Measurements from ENCODE around the gene TH. TPM values are rescaled to one million over a fixed set of nuclear protein-coding genes. Genes with fewer than 3 reads are reported as not detected.

The TH gene
- total and polyA plus RNA-seq, 2 experiments from 2014 or later: 0.34 TPM; not detected in 1

DNA sequence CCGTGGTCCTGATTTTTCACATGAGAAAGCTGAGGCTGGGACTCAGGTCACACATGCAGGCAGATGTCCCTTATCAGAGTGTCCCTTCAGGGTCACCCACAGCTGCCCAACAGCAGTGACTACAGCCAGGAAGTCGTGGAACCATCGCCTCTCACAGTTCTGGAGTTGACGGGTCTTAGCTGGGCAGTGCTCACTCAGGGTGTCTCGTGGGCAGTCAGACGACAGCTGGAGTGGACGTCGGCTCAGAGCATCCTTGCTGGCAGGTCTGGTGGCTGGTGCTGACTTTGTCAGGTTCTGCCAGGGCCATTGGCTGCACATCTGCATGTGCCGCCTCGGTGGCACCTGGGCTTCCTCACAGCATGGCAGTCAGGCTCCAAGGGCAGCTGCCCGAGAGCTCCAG is 35.6 kb upstream of the TH start:
- H3K36me3 ChIP-seq (ENCODE audit: insufficient read depth): no peaks in the 10 kb centered on the region
- no peak overlapping the region for H3K4me2 ChIP-seq
- H3K27me3 Mint-ChIP-seq (ENCODE audit: insufficient read depth, low read depth, poor library complexity): peaks cover 14% of the 10 kb centered on the region
- H3K27ac Mint-ChIP-seq: no peak overlapping the region
- H2AFZ ChIP-seq: no peak overlapping the region
- no peaks in the 10 kb centered on the region for H3K36me3 Mint-ChIP-seq (ENCODE audit: low read depth)
- H3K79me2 ChIP-seq (replicated peaks; ENCODE audit: insufficient read depth): no peaks in the 10 kb centered on the region
- H4K20me1 ChIP-seq (replicated peaks; ENCODE audit: insufficient read depth): no peaks in the 10 kb centered on the region
- peaks cover 3% of the 10 kb centered on the region; the same call in 1 of the 3 replicates for H3K9me3 Mint-ChIP-seq
- H3K4me1 Mint-ChIP-seq: peaks cover 1% of the 10 kb centered on the region; the same call in 2 of the 3 replicates
- DNase-seq (ENCODE audit: low spot score): no peak
- H3K4me3 Mint-ChIP-seq: no peak overlapping the region
- no peaks in the 10 kb centered on the region for H3K27me3 ChIP-seq (ENCODE audit: insufficient read depth)
- TF ChIP-seq STAT1 (IDR thresholded peaks at IDR 0.05; ENCODE audit: unreplicated experiment): no peak
- TF ChIP-seq, protein P1, sequence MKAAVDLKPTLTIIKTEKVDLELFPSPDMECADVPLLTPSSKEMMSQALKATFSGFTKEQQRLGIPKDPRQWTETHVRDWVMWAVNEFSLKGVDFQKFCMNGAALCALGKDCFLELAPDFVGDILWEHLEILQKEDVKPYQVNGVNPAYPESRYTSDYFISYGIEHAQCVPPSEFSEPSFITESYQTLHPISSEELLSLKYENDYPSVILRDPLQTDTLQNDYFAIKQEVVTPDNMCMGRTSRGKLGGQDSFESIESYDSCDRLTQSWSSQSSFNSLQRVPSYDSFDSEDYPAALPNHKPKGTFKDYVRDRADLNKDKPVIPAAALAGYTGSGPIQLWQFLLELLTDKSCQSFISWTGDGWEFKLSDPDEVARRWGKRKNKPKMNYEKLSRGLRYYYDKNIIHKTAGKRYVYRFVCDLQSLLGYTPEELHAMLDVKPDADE (IDR thresholded peaks at IDR 0.05): no peak
- no peak for TF ChIP-seq JUNB (IDR thresholded peaks at IDR 0.05; ENCODE audit: unreplicated experiment)
- TF ChIP-seq, protein P2, sequence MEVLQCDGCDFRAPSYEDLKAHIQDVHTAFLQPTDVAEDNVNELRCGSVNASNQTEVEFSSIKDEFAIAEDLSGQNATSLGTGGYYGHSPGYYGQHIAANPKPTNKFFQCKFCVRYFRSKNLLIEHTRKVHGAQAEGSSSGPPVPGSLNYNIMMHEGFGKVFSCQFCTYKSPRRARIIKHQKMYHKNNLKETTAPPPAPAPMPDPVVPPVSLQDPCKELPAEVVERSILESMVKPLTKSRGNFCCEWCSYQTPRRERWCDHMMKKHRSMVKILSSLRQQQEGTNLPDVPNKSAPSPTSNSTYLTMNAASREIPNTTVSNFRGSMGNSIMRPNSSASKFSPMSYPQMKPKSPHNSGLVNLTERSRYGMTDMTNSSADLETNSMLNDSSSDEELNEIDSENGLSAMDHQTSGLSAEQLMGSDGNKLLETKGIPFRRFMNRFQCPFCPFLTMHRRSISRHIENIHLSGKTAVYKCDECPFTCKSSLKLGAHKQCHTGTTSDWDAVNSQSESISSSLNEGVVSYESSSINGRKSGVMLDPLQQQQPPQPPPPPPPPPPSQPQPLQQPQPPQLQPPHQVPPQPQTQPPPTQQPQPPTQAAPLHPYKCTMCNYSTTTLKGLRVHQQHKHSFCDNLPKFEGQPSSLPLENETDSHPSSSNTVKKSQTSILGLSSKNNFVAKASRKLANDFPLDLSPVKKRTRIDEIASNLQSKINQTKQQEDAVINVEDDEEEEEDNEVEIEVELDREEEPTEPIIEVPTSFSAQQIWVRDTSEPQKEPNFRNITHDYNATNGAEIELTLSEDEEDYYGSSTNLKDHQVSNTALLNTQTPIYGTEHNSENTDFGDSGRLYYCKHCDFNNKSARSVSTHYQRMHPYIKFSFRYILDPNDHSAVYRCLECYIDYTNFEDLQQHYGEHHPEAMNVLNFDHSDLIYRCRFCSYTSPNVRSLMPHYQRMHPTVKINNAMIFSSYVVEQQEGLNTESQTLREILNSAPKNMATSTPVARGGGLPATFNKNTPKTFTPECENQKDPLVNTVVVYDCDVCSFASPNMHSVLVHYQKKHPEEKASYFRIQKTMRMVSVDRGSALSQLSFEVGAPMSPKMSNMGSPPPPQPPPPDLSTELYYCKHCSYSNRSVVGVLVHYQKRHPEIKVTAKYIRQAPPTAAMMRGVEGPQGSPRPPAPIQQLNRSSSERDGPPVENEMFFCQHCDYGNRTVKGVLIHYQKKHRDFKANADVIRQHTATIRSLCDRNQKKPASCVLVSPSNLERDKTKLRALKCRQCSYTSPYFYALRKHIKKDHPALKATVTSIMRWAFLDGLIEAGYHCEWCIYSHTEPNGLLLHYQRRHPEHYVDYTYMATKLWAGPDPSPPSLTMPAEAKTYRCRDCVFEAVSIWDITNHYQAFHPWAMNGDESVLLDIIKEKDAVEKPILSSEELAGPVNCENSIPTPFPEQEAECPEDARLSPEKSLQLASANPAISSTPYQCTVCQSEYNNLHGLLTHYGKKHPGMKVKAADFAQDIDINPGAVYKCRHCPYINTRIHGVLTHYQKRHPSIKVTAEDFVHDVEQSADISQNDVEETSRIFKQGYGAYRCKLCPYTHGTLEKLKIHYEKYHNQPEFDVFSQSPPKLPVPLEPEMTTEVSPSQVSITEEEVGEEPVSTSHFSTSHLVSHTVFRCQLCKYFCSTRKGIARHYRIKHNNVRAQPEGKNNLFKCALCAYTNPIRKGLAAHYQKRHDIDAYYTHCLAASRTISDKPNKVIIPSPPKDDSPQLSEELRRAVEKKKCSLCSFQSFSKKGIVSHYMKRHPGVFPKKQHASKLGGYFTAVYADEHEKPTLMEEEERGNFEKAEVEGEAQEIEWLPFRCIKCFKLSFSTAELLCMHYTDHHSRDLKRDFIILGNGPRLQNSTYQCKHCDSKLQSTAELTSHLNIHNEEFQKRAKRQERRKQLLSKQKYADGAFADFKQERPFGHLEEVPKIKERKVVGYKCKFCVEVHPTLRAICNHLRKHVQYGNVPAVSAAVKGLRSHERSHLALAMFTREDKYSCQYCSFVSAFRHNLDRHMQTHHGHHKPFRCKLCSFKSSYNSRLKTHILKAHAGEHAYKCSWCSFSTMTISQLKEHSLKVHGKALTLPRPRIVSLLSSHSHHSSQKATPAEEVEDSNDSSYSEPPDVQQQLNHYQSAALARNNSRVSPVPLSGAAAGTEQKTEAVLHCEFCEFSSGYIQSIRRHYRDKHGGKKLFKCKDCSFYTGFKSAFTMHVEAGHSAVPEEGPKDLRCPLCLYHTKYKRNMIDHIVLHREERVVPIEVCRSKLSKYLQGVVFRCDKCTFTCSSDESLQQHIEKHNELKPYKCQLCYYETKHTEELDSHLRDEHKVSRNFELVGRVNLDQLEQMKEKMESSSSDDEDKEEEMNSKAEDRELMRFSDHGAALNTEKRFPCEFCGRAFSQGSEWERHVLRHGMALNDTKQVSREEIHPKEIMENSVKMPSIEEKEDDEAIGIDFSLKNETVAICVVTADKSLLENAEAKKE (CRISPR knock-in tag; IDR thresholded peaks at IDR 0.05): no peak
- TF ChIP-seq EZH2phosphoT487 (IDR thresholded peaks at IDR 0.05; ENCODE audit: unreplicated experiment): no peak
- no peak for TF ChIP-seq ZNF114 (CRISPR knock-in tag; IDR thresholded peaks at IDR 0.05)
- TF ChIP-seq, protein P3, sequence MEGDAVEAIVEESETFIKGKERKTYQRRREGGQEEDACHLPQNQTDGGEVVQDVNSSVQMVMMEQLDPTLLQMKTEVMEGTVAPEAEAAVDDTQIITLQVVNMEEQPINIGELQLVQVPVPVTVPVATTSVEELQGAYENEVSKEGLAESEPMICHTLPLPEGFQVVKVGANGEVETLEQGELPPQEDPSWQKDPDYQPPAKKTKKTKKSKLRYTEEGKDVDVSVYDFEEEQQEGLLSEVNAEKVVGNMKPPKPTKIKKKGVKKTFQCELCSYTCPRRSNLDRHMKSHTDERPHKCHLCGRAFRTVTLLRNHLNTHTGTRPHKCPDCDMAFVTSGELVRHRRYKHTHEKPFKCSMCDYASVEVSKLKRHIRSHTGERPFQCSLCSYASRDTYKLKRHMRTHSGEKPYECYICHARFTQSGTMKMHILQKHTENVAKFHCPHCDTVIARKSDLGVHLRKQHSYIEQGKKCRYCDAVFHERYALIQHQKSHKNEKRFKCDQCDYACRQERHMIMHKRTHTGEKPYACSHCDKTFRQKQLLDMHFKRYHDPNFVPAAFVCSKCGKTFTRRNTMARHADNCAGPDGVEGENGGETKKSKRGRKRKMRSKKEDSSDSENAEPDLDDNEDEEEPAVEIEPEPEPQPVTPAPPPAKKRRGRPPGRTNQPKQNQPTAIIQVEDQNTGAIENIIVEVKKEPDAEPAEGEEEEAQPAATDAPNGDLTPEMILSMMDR (conservative IDR thresholded peaks at IDR 0.05; ENCODE audit: low read depth in 2 of 2): no peak
- TF ChIP-seq ZNF331 (CRISPR knock-in tag; IDR thresholded peaks at IDR 0.05; ENCODE audit: low read depth): no peak
- no peak for TF ChIP-seq CREB1 (CRISPR knock-in tag; IDR thresholded peaks at IDR 0.05; ENCODE audit: low read depth)
- TF ChIP-seq, protein P4, sequence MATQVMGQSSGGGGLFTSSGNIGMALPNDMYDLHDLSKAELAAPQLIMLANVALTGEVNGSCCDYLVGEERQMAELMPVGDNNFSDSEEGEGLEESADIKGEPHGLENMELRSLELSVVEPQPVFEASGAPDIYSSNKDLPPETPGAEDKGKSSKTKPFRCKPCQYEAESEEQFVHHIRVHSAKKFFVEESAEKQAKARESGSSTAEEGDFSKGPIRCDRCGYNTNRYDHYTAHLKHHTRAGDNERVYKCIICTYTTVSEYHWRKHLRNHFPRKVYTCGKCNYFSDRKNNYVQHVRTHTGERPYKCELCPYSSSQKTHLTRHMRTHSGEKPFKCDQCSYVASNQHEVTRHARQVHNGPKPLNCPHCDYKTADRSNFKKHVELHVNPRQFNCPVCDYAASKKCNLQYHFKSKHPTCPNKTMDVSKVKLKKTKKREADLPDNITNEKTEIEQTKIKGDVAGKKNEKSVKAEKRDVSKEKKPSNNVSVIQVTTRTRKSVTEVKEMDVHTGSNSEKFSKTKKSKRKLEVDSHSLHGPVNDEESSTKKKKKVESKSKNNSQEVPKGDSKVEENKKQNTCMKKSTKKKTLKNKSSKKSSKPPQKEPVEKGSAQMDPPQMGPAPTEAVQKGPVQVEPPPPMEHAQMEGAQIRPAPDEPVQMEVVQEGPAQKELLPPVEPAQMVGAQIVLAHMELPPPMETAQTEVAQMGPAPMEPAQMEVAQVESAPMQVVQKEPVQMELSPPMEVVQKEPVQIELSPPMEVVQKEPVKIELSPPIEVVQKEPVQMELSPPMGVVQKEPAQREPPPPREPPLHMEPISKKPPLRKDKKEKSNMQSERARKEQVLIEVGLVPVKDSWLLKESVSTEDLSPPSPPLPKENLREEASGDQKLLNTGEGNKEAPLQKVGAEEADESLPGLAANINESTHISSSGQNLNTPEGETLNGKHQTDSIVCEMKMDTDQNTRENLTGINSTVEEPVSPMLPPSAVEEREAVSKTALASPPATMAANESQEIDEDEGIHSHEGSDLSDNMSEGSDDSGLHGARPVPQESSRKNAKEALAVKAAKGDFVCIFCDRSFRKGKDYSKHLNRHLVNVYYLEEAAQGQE (IDR thresholded peaks at IDR 0.05; ENCODE audit: unreplicated experiment): no peak
- TF ChIP-seq POLR2AphosphoS5 (IDR thresholded peaks at IDR 0.05; ENCODE audit: low read depth): no peak
- no peak for TF ChIP-seq EZH2 (IDR thresholded peaks at IDR 0.05; ENCODE audit: low read depth, unreplicated experiment)
- TF ChIP-seq NANOG (IDR thresholded peaks at IDR 0.05; ENCODE audit: borderline replicate concordance): no peak
- ATAC-seq: no peak
- no peaks in the 10 kb centered on the region for H3K9me2 ChIP-seq (ENCODE audit: insufficient read depth)
- H3K27ac ChIP-seq (ENCODE audit: low read depth): no peak overlapping the region
- no peaks in the 10 kb centered on the region for H3F3A ChIP-seq (replicated peaks; ENCODE audit: low read depth)
- no peak overlapping the region for H3K4me3 ChIP-seq
- H3K4me1 ChIP-seq (ENCODE audit: insufficient read depth): no peaks in the 10 kb centered on the region

Measured in GM23338 (cell line).